Stimulated activated CD8-positive, alpha-beta memory T cell treated with anti-CD3 and anti-CD28 coated beads, Interleukin-15, amount 100 ng/mL, for 24 hours (primary cell): Measurements from ENCODE around the gene RPS23.
"Not testable (repeated sequence)": the region's sequence is repeated elsewhere in the genome, so short reads cannot be mapped to it uniquely, and the experiment has no call there.

Experiments used
- DNase-seq: peaks from one replicate; pipeline ENCODE4 v3.0.0-alpha.2; 2020; ENCODE audit warnings: low read depth

The RPS23 gene

GRCh38 chr5:82287625-82288024, 9.5 kb upstream of the RPS23 start:
- DNase-seq: no peak

GRCh38 chr5:82285206-82285605, 7.1 kb upstream of the RPS23 start:
- DNase-seq: no peak

- no peak for DNase-seq
Observed at GRCh38 chr5:82283893-82284292, 5.7 kb upstream of the RPS23 start.

GRCh38 chr5:82278711-82279370, 687 bp upstream of the RPS23 start:
- DNase-seq: no peak

- no peak for DNase-seq
Observed at GRCh38 chr5:82277613-82277986, 554 bp downstream of the RPS23 start.

- DNase-seq: no peak
Observed at GRCh38 chr5:82276800-82277612, 1.1 kb downstream of the RPS23 start.

GRCh38 chr5:82275216-82275664, 2.9 kb downstream of the RPS23 start:
- no peak for DNase-seq

GRCh38 chr5:82274343-82275211, 3.6 kb downstream of the RPS23 start:
- no peak for DNase-seq

- DNase-seq: not testable (repeated sequence)
Observed at GRCh38 chr5:82273426-82273825, 4.7 kb downstream of the RPS23 start.

- DNase-seq: not testable (repeated sequence)
Observed at GRCh38 chr5:82272571-82273356, 5.4 kb downstream of the RPS23 start.

GRCh38 chr5:82269363-82269762, 8.8 kb downstream of the RPS23 start:
- DNase-seq: not testable (repeated sequence)

GRCh38 chr5:82267297-82267933, 10.7 kb downstream of the RPS23 start:
- DNase-seq: not testable (repeated sequence)

- no peak for DNase-seq
Observed at GRCh38 chr5:82265047-82265446, 13.1 kb downstream of the RPS23 start.

GRCh38 chr5:82259172-82259800, 18.9 kb downstream of the RPS23 start:
- DNase-seq: no peak

- DNase-seq: no peak
Observed at GRCh38 chr5:82257729-82258128, 20.4 kb downstream of the RPS23 start.

- DNase-seq: no peak
Observed at GRCh38 chr5:82257247-82257646, 20.9 kb downstream of the RPS23 start.

GRCh38 chr5:82255844-82256243, 22.3 kb downstream of the RPS23 start:
- DNase-seq: no peak

- no peak for DNase-seq
Observed at GRCh38 chr5:82252744-82253143, 25.4 kb downstream of the RPS23 start.

- DNase-seq: no peak
Observed at GRCh38 chr5:82246960-82247574, 31.1 kb downstream of the RPS23 start.
